GM21381 (cell line): ENCODE results near the gene TRAPPC12.
A peak's percentile ranks its signal among the peaks of the same experiment; 100 is the strongest.
"Not testable (repeated sequence)": the region's sequence is repeated elsewhere in the genome, so short reads cannot be mapped to it uniquely, and the experiment has no call there.

ENCODE experiments used
- ATAC-seq: cut with Tn5 transposase; IDR thresholded peaks from one replicate; pipeline ENCODE4 v1.9.1; 2021; ENCODE audit warnings: mild to moderate bottlenecking, moderate library complexity; ENCODE audit not compliant: unreplicated experiment

The TRAPPC12 gene

DNA sequence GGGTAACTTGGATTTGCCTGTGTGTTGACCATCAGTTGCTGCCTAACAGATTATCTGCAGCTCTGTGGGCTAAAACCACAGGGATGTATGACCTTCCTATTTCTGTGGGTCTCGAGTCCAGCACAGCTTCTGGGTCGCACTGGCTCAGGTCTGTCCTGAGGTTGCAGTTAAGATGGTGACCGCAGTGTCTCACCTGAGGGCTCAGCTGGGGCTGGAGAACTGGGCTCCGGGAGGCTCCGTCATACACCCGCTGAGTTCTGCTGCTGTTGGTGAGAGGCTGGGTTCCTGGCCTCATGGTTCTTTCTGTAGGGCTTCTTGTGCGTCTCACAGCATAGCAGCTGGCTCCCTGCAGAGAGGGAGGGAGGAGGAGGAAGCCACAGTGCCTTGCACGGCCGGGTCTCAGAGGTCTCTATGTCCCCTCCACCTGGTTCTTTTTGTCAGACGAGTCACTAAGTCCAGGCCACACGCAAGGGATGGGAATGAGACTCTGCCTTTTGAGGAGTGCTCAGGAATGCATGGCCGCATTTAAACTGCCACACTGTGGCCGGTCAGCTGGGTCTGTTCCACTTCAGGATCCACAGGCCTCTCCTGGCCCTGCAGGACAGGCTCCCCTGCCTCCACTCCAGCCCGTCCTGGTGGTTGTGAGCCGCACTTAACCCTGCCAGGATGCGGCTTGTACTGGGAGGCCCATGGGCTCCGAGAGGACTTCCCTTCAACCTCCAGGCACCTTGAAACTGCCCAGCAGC, 72.6 kb downstream of the TRAPPC12 start:
- ATAC-seq: no peak

DNA sequence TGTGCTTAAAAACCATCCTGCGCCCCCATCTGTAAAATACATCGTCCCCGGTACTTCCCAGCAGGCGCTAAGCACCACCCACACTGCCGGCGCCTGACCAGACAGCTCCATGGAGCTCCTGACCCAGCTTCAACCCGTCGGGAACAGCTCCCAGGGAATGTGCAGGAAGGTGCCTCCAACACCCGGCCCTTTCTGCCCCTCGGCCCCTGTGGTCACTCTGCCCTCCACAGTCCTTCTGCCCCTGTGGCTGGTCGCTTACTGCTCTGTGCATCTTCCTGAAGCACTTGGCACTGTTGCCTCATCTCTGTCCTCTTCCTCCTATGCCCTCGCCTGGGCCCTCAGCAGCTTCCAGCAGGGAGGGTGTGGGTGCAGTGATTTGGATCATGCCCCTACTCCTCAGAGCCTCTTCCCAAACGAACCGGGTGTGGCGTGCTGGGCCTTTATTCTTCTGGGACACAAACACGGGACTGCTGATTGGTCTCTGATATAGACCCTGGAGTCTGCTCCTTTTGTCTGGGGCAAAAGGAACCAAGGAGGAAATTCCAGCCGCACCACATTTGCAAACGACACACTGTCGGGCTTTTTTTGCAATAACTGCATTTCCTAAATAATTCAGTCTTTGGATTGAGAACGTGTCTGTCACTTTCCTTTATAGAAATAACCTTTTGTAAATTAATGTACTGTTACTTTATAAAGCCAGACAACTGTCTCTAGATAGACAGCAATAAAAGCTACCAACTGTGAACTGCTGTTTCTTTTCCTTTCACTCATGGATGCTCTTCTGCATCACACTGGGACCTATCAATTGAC, 73.9 kb downstream of the TRAPPC12 start:
- ATAC-seq: no peak

GRCh38 chr2:3454005-3454404, 74.5 kb downstream of the TRAPPC12 start:
- ATAC-seq: not testable (repeated sequence)

DNA sequence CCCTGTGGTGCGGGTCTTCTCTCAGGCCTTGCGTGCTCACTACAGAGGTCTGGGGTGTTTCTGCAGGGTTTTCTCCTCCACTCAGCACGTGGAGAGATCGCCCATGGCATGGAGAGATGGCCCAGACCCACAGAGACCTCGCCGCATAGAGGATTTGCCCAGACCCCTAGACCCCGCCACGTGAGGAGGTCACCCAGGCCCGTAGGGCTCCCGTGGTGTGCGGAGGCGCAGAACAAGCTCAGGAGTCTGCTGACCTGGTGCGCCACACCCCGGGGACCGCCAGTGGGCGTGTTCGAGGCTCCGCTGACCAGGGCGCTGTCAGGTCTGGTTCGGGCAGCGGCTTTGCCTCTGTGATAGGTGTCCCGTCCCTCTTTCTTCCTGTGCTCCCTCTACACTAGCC, 75.3 kb downstream of the TRAPPC12 start:
- ATAC-seq: no peak

GRCh38 chr2:3456125-3456524, 76.6 kb downstream of the TRAPPC12 start:
- ATAC-seq: no peak

GRCh38 chr2:3457524-3458395, 78.3 kb downstream of the TRAPPC12 start:
- no peak for ATAC-seq

DNA sequence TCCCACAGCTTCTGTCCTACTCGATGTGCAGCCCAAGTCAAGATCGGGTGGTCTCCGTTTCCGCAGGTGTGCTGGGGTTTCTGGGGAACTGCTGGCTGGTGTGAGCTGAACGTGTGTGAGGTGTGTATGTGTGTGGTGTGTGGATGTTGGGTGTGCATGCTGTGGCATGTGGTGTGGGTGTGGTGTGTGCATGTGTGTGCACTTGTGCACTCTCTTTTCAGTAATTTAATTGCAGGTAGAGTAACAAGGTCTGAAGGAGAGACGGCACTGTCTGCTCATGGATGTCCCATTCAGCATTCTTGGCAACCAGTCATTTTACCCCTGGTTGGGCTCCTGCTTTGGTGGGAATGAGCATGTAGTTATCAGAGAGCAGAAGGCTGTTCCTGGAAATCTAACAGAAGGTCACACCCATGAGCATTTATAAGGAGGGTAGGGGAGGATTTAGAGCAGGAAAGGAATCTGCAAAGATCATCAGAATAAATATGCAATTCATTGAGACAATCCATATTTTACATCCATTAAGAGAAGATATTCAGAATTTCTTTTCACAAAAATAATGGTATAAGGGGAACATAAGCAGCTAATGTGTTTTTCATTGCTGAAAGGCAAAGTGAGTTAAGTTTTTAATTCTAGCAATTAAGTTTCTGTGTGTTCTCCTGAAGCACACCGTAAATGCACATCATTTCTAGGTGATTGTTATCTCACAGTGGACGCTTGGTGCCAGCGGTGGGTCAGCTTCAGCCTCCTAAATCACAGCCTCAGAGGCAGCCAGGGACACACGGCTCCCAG, 79.1 kb downstream of the TRAPPC12 start:
- ATAC-seq: no peak

- ATAC-seq: no peak
These were observed 79.9 kb downstream of the TRAPPC12 start for GRCh38 chr2:3459185-3460015.

DNA sequence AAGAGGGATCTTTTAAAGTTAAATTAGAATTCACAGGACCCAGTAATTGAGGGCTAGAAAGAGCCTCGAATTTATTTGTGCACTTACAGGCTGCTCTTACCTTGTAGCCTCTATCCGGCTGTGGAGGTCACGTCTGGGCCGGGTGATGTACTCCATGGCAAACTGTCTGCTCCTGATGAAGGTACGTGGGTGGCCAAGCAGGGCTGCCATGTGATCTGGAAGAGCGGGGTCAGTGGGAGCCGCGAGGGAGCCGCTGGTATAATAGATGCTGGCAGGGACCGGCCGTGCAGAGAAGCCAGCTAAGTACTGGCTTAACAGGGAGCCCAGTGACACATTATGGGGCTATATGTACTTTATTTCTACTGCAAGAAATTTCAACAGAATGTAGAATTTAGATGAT, 80.7 kb downstream of the TRAPPC12 start:
- ATAC-seq: no peak

DNA sequence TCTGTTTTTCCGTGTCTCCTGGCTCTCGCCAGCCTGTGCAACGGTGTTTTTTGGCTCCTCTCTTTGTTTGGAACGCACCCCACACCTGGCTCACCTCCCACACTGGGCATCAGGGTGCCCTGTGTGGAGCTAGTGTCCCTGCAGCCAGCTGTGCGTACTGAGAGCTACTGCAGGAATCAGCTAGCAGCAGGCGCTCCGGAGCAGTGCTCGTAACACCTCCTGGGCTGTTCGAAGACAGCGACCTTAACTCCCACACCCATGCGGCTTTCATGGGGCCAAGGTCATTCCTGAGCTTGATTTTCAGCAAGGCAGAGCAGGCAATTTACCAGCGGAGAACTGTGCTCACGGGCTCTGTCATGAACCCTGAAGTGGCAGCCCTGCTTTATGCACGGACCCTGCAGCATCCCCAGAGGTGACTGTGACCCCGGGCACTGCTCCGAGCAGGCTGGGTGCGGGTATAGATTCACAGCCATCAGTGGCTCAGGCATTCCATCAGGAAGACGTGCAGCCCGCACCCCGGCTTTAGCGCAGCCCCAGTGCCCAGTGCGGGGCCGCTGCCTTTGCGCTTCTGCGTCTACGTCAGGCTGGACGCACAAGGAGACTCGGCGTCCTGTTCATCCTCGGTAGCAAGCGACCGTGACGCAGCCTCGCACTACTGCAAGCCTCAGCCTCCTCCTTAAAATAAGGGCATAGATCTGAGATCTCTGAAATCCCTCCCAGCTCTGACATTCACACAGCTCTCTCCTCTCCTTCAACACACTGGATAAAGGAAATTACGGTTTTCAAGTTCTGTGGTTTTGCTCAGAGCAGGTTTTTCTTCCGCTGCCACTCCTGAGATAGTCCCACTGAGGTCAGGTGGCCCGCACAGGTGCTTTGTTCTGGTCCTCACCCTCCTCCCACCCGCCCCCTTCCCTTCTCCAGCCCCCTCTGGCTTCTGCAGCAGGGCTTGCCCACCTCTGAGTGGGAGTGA, 81.6 kb downstream of the TRAPPC12 start:
- no peak for ATAC-seq

GRCh38 chr2:3461801-3462492, 82.5 kb downstream of the TRAPPC12 start:
- ATAC-seq: peak; percentile 69

DNA sequence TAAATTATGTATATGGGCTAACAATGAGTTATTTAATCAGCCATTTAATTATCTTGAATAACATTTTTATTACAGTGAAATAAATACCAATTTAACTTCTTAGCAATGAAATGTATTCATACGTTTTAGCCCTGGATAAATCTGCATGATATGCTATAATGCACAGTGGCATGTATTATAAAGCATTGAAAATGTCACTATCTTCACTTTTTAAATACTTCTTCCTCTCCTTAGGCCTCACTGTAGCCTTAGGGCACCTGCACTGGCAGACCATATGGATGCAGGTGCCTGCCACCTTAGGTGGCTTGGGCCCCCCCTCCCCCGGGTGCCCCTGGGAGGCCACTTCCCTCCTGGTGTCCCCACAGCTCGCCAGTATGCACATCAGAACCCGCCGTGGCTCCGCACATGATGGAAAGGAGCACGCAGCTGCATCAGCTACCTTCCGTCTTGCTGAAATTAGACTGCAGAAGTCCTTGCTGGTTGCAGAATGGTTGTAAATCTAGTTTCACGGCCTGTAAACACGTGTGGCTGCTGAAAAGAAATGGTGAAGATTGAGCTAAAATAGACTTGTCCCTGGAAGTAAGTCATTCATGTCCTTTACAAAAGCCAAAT, 83.1 kb downstream of the TRAPPC12 start:
- ATAC-seq: no peak

- no peak for ATAC-seq
These were observed 83.8 kb downstream of the TRAPPC12 start for GRCh38 chr2:3463186-3463835.

- no peak for ATAC-seq
These were observed 84.5 kb downstream of the TRAPPC12 start for GRCh38 chr2:3463944-3464343.

GRCh38 chr2:3464401-3465005, 85.0 kb downstream of the TRAPPC12 start:
- ATAC-seq: no peak

GRCh38 chr2:3465328-3465727, 85.8 kb downstream of the TRAPPC12 start:
- no peak for ATAC-seq
